Gastrocnemius medialis (tissue), 4 donors: ENCODE measurements around the gene ZFHX3.

Source experiments
- CTCF ChIP-seq, 5 experiments: fragments of 450-650 bp in 3 of 5; fragments of 200-600 bp in 2 of 5; sonication (generic) in 2 of 5; IDR thresholded peaks in 4 of 5; conservative IDR thresholded peaks in 1 of 5; 1 replicate in 4 of 5; 2 replicates in 1 of 5; pipeline ENCODE4 v1.5.1; 2016 to 2019; ENCODE audit warnings: antibody characterized with exemption in 5 of 5, mild to moderate bottlenecking in 3 of 5, moderate library complexity in 3 of 5
- POLR2A ChIP-seq, 2 donors: fragments of 450-650 bp; IDR thresholded peaks; one replicate each; pipeline ENCODE4 v1.6.1; 2017; ENCODE audit warnings: antibody characterized with exemption in 2 of 2, mild to moderate bottlenecking in 2 of 2, moderate library complexity in 2 of 2

- TF ChIP-seq CTCF (IDR thresholded peaks at IDR 0.05 in 4 of 5, conservative IDR thresholded peaks at IDR 0.05 in 1 of 5), result no peak
- no peak for TF ChIP-seq POLR2A (IDR thresholded peaks at IDR 0.05)
Measured at GRCh38 chr16:73047221-73047535, 750 bp downstream of the ZFHX3 start.
